Tibial artery (tissue), 4 donors: Measurements from ENCODE around the gene TRIM31.
A peak's percentile ranks its signal among the peaks of the same experiment; 100 is the strongest.

ENCODE experiments used
- DNase-seq, 2 donors: peaks; one replicate each; pipeline ENCODE4 v3.0.0-alpha.2; 2019
- H3K27ac ChIP-seq, 2 donors: fragments of 200-600 bp; sonication (generic) in 1 of 2; 1 replicate in 1 of 2; 2 replicates in 1 of 2; pipeline ENCODE4 v1.5.1; 2018 to 2019; ENCODE audit warnings: mild to moderate bottlenecking in 1 of 2
- H3K27me3 ChIP-seq, 2 donors: fragments of 200-600 bp; sonication (generic) in 1 of 2; one replicate each; pipeline versions ENCODE4 v1.5.1 to v1.6.0; 2016 to 2019
- H3K36me3 ChIP-seq, 3 donors: fragments of 200-600 bp; sonication (generic) in 2 of 3; one replicate each; pipeline ENCODE4 v1.5.1; 2016 to 2019; ENCODE audit warnings: mild to moderate bottlenecking in 2 of 3
- H3K4me1 ChIP-seq, 4 donors: fragments of 200-600 bp; sonication (generic) in 2 of 4; 1 replicate in 3 of 4; 2 replicates in 1 of 4; pipeline ENCODE4 v1.5.1; 2016 to 2019
- H3K4me3 ChIP-seq, 2 donors: fragments of 200-600 bp; sonication (generic) in 1 of 2; 1 replicate in 1 of 2; 2 replicates in 1 of 2; pipeline ENCODE4 v1.5.1; 2018 to 2019; ENCODE audit warnings: mild to moderate bottlenecking in 2 of 2
- H3K9me3 ChIP-seq, 3 donors: fragments of 200-600 bp; sonication (generic) in 1 of 3; one replicate each; pipeline ENCODE4 v1.5.1; 2016 to 2019
- CTCF ChIP-seq, 2 experiments: fragments of 200-600 bp in 1 of 2; fragments of 450-650 bp in 1 of 2; IDR thresholded peaks; one replicate each; pipeline ENCODE4 v1.5.1; 2017 to 2019; ENCODE audit warnings: antibody characterized with exemption in 2 of 2, mild to moderate bottlenecking in 1 of 2, moderate library complexity in 1 of 2
- intact Hi-C: fragments of 100-400 bp; cut with DNase I; formaldehyde crosslinking; loops from one replicate; pipeline ENCODE4 v1.15.0; 2023; ENCODE audit warnings: low total_unique reads

TRIM31 gene

GRCh38 chr6:30135757-30136156 lies 22.9 kb upstream of the TRIM31 start, which contains the start of gene TRIM40:
Gene TRIM40 (plus strand): TSS chr6:30136140. CDS start chr6:30137037, 897 bp downstream.
- Histone ChIP-seq H3K9me3 (no peaks in the 10 kb centered on the region), H3K27me3 (peaks cover 0 to 50% of the 10 kb centered on the region in 2 donors), H3K27ac (no peak within 1 kb of the TSS), H3K4me3 (no peak within 1 kb of the TSS), H3K36me3 (no peaks in the 10 kb centered on the region), H3K4me1 (peaks cover 0 to 3% (median 0%) of the 10 kb centered on the region in 4 donors)
- intact Hi-C loops = loop anchor here (5.0 kb wide), 1 partner anchor 33 kb away; no protein-coding TSS in a partner anchor
- no peak for TF ChIP-seq CTCF (IDR thresholded peaks at IDR 0.05)
- DNase-seq = no peak

- no peak overlapping the region for H3K27ac ChIP-seq
- no peak for TF ChIP-seq CTCF (IDR thresholded peaks at IDR 0.05)
- intact Hi-C loops = loop anchor here (5.0 kb wide), 1 partner anchor 33 kb away; no protein-coding TSS in a partner anchor
- no peak overlapping the region for H3K4me3 ChIP-seq
- H3K4me1 ChIP-seq = peaks cover 0 to 4% (median 0%) of the 10 kb centered on the region in 4 donors
- DNase-seq = no peak
- no peaks in the 10 kb centered on the region for H3K36me3 ChIP-seq
- H3K27me3 ChIP-seq = peaks cover 0 to 51% of the 10 kb centered on the region in 2 donors
- H3K9me3 ChIP-seq = no peaks in the 10 kb centered on the region
Measured at GRCh38 chr6:30135147-30135546, 22.3 kb upstream of the TRIM31 start.

GRCh38 chr6:30131947-30132497 lies 19.1 kb upstream of the TRIM31 start:
- H3K27me3 ChIP-seq = peaks cover 0 to 75% of the 10 kb centered on the region in 2 donors
- TF ChIP-seq CTCF (IDR thresholded peaks at IDR 0.05) = no peak
- no peaks in the 10 kb centered on the region for H3K36me3 ChIP-seq
- no peak overlapping the region for H3K27ac ChIP-seq
- H3K9me3 ChIP-seq = no peaks in the 10 kb centered on the region
- H3K4me3 ChIP-seq = no peak overlapping the region
- no peak for DNase-seq
- intact Hi-C loops = loop anchor here (2.0 kb wide), 1 partner anchor 499 kb away; the partner anchor contains the start of gene GABBR1
- peaks cover 0 to 15% (median 5%) of the 10 kb centered on the region in 4 donors for H3K4me1 ChIP-seq

- peaks cover 0 to 15% (median 5%) of the 10 kb centered on the region in 4 donors for H3K4me1 ChIP-seq
- H3K9me3 ChIP-seq = no peaks in the 10 kb centered on the region
- no peak overlapping the region for H3K27ac ChIP-seq
- peak; percentile 90 to 92 for TF ChIP-seq CTCF (IDR thresholded peaks at IDR 0.05)
- H3K4me3 ChIP-seq = no peak overlapping the region
- H3K36me3 ChIP-seq = no peaks in the 10 kb centered on the region
- H3K27me3 ChIP-seq = peaks cover 0 to 75% of the 10 kb centered on the region in 2 donors
- DNase-seq = peak in 1 of 2 donors; percentile 61
- intact Hi-C loops = loop anchor here (2.0 kb wide), 1 partner anchor 498 kb away; the partner anchor contains the start of gene GABBR1
Measured at GRCh38 chr6:30130887-30131862, 18.3 kb upstream of the TRIM31 start.

- no peak for TF ChIP-seq CTCF (IDR thresholded peaks at IDR 0.05)
- peaks cover 0 to 15% (median 5%) of the 10 kb centered on the region in 4 donors for H3K4me1 ChIP-seq
- intact Hi-C loops = loop anchor here (2.0 kb wide), 1 partner anchor 497 kb away; the partner anchor contains the start of gene GABBR1
- H3K27me3 ChIP-seq = peaks cover 0 to 69% of the 10 kb centered on the region in 2 donors
- no peaks in the 10 kb centered on the region for H3K9me3 ChIP-seq
- H3K36me3 ChIP-seq = no peaks in the 10 kb centered on the region
- DNase-seq = no peak
- H3K27ac ChIP-seq = no peak overlapping the region
- no peak overlapping the region for H3K4me3 ChIP-seq
Measured at GRCh38 chr6:30130179-30130679, 17.3 kb upstream of the TRIM31 start.
